Jurkat, Clone E6-1 (cell line): ENCODE results near the gene GPC6.
"Not testable (repeated sequence)": the region's sequence is repeated elsewhere in the genome, so short reads cannot be mapped to it uniquely, and the experiment has no call there.

Experiments used
- DNase-seq: peaks from one replicate; pipeline ENCODE4 v3.0.0-alpha.2; 2011; ENCODE audit warnings: low read depth, low spot score
- H3K4me3 ChIP-seq: 2 replicates; pipeline ENCODE4 v1.5.1; 2011; ENCODE audit warnings: mild to moderate bottlenecking, low read length, control low read depth, moderate library complexity

Gene GPC6

DNA sequence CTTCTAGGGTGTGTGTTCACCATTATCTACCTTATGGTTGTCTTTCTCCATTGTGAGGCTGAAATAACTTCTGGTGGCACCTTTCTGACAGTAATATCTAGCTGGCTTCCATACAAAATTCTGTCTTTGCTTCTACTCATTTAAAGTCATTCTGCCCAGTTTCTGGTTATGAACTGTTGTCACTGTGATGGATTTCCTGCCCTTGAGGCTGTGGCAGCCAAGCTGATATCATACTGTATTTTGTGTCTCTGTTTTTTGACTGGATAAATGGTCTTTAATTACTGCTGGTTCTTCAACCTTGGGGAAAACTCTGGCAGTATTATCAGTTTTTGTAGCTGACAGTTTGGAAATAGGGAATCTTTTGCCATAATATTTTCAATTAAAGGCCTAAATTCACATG lies 233.4 kb downstream of the GPC6 start:
- no peak for DNase-seq
- H3K4me3 ChIP-seq, result no peak overlapping the region

DNA sequence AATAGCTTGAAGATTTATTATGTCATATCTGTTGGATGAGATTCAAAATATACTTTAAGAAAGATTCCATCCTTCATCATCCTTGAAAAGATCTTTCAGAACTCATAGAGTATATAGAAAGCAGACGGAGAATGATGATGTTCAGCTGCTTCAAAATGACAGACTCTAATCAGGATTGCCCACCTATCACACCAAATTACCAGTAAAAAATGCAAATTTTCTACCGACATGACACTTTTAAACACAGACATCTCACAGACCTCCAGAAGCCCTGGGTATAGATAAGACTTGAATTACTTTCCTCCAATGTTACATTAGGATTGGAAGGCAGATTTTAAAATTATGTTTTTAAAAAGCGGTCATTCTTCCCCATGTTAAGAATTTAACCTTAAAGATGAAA lies 235.5 kb downstream of the GPC6 start:
- no peak overlapping the region for H3K4me3 ChIP-seq
- no peak for DNase-seq

DNA sequence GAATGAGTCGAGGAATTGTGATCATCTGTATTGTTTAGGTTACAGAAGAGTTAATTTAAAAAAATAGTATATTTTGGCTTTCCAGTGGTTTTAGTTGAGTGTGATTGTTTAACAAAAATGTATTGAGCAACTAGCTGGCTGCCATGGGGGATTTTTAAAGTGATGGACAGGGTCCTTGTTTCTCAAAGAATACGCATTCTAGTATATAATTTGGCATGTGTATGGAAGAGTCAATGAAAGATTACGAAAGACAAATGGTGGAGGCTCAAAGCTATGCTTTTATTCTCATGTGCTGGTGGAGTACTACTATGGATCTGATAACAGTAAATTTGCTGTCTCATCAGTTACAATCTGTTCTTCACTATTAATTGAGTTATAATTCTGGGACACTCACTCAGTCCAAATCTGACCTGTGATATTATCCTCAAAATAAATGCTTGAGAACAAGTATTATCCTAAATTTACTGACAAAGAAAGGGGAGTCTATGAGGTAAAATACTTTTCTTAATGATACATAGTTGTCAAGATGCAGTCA lies 240.0 kb downstream of the GPC6 start:
- H3K4me3 ChIP-seq, result no peak overlapping the region
- no peak for DNase-seq

DNA sequence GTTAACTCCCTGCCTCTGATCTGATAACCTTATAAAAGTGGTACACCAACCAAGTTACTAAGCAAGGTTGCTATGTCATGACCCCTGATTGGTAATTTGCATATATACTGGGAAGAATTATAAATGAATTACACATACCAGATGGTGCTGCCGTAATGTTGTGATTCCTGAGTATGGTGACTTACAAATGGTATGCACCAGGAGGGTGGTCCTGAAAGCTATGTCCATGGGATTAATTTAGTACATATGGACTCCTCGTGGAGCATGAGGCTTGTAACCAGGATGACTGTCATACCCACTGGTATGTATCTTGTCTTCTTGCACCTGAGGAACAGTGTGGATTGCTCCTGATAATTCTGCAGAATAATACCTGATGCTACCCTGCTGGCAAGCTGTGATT lies 240.6 kb downstream of the GPC6 start:
- DNase-seq, result no peak
- H3K4me3 ChIP-seq, result no peak overlapping the region

DNA sequence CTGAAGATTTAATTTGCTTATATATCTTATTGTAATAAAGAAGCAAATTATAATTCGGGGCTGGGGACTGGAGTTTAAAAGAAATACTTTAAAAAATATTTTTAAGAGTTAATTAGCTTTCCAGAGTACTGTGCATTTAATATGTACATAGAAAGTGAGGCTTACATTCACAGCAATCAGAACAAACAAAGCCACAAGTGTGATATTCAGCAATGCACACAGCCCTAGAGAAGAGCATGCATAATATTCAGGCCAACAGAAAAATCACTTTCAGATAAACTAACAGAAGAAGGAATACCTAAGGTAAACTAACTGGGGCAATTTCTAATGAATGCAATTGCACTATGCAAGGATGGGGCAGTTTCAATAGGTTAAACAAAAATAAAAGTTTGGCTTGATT lies 241.8 kb downstream of the GPC6 start:
- no peak for DNase-seq
- no peak overlapping the region for H3K4me3 ChIP-seq

DNA sequence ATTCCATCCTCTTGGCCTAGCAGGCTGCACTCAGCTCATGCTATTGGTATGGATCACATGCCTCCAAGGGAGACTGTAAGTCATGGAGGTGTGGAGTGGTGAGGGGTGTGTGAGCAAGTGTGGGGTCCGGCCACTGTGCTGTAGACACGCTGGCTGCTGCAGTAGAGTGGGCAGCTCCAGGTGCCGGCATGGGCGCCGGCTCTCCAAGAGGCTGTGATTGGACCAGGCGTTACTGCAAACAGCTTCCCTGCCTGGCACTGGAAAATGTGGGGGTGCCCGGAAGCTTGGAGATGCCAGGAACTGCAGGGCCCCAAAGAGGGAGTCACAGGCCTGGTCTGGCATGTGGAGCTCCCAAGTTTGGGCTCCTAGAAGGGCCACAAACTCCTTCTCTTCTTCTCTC lies 245.7 kb downstream of the GPC6 start:
- H3K4me3 ChIP-seq, result no peak overlapping the region
- no peak for DNase-seq

DNA sequence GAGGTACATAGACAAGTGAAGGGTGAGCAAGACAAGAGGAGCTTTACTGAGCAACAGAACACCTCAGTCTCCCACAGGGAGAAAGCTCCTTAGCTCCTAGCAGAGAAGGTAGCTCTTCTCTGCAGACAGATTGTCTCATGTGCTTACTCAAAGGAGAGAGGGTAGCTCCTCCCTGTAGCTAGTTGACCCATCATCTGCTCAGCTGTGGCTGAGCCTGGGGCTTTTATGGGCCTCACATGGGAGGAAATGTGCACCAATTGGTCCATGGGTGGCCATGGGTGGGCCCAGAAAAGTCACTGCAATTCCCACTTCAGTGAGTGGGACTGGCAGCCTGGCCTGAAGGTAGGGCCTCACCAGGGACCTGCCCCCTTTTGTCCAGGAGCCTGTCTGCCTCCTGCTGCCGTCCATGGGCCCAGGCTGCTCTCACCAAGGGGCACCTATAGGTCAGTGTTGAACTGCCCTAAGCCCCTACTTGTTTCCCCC lies 246.2 kb downstream of the GPC6 start:
- no peak overlapping the region for H3K4me3 ChIP-seq
- no peak for DNase-seq

DNA sequence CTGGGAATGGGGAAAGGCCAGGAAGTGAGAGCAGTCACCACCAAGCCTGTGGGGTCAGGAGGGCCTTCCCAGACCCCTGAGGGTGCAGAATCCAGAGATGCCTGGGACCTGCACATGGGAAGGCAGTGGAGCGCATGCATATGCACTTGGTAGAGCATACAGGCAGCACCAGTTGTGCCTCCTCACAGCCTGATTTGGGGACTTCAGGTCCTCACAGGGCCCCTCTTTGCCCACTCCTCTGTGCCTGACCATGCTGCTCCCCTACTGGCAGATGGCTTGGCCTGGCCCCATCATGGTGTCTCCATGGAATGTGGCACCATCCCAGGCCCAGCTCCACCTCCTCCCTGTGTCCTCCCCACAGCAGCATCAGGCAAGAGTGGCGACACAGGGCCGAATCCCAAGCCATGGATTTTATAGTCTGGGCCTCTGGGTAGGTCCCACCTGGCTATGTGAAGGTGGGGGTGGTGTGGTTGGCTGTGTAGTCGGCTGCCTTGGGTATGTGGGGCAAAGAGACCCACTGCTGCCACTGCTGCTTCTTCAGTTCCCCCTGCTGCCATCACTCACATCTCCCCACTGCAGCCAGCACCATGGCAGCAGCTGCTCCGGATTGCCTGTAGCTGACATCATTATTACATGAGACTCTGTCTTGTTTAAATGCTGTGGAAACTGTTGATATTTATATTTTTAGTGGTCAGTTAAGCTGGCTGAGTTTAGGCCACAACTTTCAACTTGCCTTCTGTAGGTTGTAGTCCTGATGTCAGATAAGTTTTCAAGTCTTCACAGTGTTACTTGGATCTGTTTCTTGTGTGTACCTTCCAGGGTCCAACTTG lies 247.0 kb downstream of the GPC6 start:
- H3K4me3 ChIP-seq, result no peak overlapping the region
- no peak for DNase-seq

DNA sequence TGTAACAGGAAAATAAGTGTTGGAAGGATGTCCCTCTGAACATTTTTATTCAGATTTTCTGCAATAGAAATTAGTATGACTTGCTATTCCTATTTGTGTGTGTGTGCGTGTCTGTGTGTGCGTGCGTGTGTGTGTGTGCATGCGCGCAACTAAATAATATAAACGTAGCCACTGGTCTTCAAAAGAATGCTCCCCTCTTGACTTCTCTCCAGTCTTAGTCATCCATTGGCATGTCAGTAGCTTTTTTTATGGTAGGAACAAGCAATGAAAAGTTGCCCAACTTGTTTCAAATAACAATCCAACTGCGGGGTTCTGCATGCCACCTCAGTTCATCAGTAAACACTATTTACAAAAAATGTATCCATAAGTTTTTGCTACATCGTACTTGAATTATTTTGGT lies 249.6 kb downstream of the GPC6 start:
- DNase-seq, result no peak
- no peak overlapping the region for H3K4me3 ChIP-seq

DNA sequence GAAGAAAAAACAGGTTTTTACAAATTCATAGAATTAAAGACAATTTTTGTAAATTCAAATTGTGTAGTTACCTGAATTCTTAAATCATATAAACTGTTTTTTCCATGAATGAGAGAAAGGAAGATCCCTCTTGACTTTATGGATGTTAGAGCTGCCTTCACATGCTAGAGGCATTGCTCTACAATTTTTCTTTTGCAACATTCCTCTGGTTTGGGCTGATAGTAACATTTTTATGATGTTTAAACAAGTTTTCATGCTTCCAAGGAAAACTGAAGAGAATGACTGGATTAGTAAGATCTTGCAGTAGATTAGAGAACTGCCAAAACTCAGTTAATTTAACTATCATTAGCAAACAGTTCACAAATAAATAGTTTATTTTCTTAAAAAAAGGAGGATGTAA lies 250.6 kb downstream of the GPC6 start:
- DNase-seq, result no peak
- no peak overlapping the region for H3K4me3 ChIP-seq

DNA sequence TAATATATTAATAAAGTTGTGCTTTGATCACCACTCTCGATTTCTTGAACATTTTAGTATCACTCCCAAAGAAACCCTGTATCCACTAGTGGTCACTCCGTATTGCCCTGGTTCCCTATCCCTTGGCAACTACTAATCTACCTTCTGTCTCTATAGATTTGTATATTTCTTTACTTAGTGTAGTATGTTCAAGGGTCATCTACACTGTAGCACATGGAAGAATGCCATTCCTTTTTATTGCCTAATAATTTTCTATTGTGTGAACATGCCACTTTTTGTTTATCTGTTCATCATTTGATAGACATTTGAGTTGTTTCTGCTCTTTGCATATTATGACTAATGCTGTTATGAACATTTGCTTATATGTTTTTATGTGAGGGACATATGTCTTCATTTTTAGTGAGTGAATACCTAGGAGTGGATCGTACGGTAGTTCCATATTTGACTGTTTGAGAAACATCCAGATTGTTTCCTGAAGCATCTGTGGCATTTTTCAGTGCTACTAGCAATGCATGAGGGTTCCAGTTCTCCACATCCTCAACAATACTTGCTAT lies 254.0 kb downstream of the GPC6 start:
- H3K4me3 ChIP-seq, result no peak overlapping the region
- no peak for DNase-seq

DNA sequence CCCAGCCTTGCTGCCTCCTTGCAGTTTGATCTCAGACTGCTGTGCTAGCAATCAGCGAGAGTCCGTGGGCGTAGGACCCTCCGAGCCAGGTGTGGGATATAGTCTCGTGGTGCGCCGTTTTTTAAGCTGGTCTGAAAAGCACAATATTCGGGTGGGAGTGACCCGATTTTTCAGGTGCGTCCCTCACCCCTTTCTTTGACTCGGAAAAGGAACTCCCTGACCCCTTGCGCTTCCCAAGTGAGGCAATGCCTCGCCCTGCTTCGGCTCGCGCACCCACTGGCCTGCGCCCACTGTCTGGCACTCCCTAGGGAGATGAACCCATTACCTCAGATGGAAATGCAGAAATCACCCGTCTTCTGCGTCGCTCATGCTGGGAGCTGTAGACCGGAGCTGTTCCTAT lies 269.5 kb downstream of the GPC6 start:
- not testable (repeated sequence) for DNase-seq, H3K4me3 ChIP-seq

DNA sequence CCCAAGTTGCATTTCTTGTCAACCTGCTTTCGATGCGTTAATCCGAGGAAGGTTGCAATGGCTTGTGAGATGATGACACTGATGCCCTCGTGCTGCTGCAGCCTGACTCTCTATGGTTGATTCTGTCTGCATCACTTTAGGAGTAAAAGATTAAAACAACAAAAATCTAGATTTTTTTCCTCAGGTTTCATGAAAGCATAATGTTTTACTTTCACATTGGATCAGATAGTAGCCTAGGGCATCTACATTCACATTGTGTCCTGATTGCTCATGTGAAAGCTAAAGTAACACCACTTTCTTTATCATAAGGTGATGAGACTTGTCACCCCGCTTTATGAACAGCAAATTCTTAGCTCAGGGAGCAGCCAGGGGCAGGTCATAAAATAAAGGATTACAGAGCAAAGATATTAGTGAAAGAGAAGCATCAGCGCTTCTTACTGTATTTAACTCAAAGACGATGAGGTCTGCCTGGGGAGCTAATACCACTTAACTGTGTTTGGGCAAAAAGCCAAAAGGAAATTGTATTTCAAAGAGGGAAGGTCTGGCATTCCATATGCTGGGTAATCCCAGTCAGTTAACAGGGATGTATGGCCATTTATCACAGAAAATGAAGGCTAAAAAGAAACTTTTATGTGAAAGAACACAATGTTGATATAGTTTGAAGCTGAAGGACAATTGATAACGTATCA lies 270.5 kb downstream of the GPC6 start:
- no peak for DNase-seq
- no peak overlapping the region for H3K4me3 ChIP-seq

DNA sequence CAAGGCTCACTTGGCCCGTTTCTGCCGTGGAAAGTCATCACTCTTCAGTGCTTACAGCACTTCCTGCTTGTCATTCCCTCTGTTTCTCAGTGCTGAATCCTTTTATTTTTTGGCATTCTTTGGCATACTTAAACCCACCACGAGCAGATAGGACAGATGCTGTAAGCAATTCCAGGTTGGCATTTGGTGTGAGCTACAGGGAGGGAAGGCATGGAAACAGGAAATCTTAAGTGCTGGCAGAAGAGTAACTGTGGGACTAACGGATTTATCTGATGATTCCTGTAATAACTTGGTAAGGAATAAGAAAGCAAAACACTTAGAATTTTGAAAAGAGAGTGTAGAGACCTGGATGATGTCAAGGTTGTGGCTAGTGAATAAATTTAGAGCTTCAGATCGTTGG lies 273.4 kb downstream of the GPC6 start:
- H3K4me3 ChIP-seq, result no peak overlapping the region
- DNase-seq, result no peak

DNA sequence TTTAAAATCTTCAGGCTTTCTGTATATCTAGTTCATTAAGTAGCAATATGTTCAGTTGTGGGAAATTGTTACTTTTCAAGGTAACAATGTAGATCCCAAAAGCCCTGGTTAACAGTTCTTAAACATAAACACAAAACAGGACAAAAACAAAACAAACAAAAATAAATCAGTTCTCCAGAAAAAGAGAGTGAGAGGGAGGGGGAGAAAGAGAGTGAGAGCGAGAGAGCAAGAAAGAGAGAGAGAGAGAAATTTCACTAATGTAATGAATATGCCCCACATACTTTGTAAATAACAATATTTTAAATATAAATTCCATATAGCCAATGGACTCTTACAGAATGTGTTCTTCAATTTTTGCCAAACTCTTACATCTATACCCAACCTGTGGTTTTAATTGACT lies 275.5 kb downstream of the GPC6 start:
- H3K4me3 ChIP-seq, result no peak overlapping the region
- DNase-seq, result no peak

DNA sequence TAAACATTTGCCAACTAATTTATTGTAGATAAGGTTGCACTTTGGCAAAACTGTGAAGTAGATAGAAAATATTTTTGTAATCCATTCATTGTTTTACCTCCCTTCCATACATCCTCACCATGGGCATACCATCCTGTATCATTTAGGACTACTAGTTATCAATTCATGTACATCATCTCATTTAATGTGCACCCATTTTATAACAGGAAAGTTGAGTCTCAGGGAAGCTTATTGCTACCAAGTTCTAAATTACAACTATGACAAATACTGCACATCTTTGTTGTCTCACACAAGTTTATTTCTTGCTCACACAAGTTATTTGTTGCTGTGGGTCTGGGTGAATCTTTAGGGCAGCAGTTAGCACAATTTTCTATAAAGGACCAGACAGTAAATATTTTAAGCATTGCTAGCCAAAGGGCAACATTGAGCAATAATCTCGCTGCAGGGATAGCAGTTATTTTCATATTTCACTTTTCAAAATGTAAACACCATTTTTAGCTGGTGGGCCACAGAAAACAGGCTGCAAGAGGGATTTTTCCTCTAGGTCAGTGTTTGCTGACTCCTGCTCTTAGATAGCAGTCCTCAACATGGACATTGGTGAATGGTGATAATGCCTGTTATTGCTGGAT lies 276.5 kb downstream of the GPC6 start:
- no peak for DNase-seq
- no peak overlapping the region for H3K4me3 ChIP-seq

DNA sequence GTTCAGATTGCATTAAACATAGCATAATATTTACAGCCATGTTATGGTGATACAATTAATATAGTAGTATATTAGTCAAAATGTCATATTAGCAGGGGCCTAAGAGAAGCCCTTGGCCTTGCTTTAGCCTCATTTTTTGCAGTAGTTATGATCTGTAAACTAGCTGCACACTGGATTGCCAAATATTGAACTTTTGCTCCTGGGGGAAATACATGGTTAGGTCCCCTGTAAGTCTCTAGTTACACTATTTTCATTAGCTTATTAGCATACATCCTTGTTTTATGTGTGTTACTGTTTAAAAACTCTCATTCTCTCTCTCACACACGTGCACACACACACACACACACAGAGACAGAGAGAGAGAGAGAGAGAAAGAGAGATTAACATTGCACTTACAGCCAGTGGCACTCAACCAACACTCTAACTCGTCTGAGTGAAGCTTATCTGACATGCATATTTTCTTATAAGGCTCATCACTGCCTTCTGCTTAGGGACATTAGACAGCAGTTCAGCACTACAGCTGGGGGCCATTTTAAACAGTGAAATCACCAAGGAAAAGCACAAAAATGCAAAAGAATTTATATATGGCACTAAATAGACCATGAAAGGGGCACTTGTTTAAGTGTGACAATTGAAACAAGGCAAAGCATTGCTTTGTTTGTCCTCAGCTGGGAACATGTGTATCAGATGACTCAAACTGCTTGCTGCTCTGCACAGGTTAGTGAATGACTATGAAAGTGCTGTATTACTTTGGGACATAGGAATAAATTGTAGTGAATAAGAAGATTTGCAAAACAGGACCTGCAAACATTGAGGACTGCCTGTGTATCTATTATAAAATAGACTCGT lies 278.7 kb downstream of the GPC6 start:
- DNase-seq, result no peak
- no peak overlapping the region for H3K4me3 ChIP-seq

DNA sequence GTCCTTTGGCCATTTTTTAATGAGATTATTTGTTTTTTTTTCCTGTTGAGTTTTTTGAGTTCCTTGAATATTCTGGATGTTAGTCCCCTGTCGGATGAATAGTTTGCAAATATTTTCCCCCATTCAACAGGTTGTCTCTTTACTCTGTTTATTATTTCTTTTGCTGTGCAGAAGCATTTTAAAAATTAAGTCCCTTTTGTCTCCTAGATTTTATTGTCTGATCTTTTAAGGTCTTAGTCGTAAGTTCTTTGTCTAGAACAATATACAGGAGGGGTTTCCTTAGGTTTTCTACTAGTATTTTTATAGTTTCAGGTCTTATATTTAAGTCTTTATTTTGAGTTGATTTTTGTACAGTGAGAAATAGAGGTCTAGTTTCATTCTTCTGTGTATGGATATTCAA lies 284.4 kb downstream of the GPC6 start:
- no peak for DNase-seq
- H3K4me3 ChIP-seq, result no peak overlapping the region

DNA sequence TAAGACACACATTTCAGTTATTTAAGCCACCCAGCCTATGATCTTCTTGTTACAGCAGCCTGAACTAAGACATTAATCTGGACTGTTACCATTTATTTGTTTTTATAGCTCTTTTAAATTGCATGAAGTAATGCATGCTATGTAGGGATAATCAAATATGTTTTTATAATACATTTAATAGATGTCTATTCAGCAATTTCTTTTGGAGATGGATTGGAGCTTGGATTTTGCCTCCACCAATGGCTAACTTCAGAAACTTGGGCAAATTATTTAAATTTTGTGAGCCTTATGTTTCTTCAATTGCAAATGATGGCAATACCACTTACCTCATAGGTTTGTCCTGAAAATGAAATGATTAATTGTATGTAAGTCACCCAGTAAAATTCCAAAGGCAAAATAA lies 288.7 kb downstream of the GPC6 start:
- DNase-seq, result no peak
- no peak overlapping the region for H3K4me3 ChIP-seq
